Measurements from ENCODE around the gene SNX21. TPM values are rescaled to one million over a fixed set of nuclear protein-coding genes. Genes with fewer than 3 reads are reported as not detected.
"Not testable (repeated sequence)": the region's sequence is repeated elsewhere in the genome, so short reads cannot be mapped to it uniquely, and the experiment has no call there.

SNX21 gene
- polyA plus RNA-seq, 1 donor = 11.9 TPM

- DNase-seq = no peak
These were observed 16.6 kb downstream of the SNX21 start for GRCh38 chr20:45850238-45850637.

GRCh38 chr20:45850926-45851325, 17.3 kb downstream of the SNX21 start:
- DNase-seq = no peak

- no peak for DNase-seq
These were observed 17.9 kb downstream of the SNX21 start for GRCh38 chr20:45851501-45851900.

GRCh38 chr20:45852326-45852725, 18.7 kb downstream of the SNX21 start:
- no peak for DNase-seq

- DNase-seq = no peak
These were observed 19.9 kb downstream of the SNX21 start for GRCh38 chr20:45853484-45853883.

- DNase-seq = peak; percentile 100
These were observed 23.7 kb downstream of the SNX21 start, which contains the start of the genes ACOT8 and ZSWIM3 for GRCh38 chr20:45857114-45857881. TSS of gene ACOT8 (minus strand) at chr20:45857392. CDS start at chr20:45857315, 77 bp downstream. TSS of gene ZSWIM3 (plus strand) at chr20:45857614. CDS start at chr20:45857826, 212 bp downstream.

GRCh38 chr20:45857882-45858216, 24.2 kb downstream of the SNX21 start:
- no peak for DNase-seq

- peak; percentile 46 for DNase-seq
These were observed 26.3 kb downstream of the SNX21 start for GRCh38 chr20:45859916-45860315.

GRCh38 chr20:45860560-45861220, 27.1 kb downstream of the SNX21 start:
- DNase-seq = no peak

GRCh38 chr20:45861221-45862075, 27.8 kb downstream of the SNX21 start:
- DNase-seq = no peak

GRCh38 chr20:45863543-45864470, 30.2 kb downstream of the SNX21 start:
- DNase-seq = no peak

- no peak for DNase-seq
These were observed 32.9 kb downstream of the SNX21 start for GRCh38 chr20:45866454-45866853.

GRCh38 chr20:45867136-45867818, 33.7 kb downstream of the SNX21 start:
- DNase-seq = no peak

- no peak for DNase-seq
These were observed 34.2 kb downstream of the SNX21 start for GRCh38 chr20:45867819-45868176.

GRCh38 chr20:45872626-45873025, 39.0 kb downstream of the SNX21 start:
- DNase-seq = no peak

GRCh38 chr20:45873409-45874103, 40.0 kb downstream of the SNX21 start:
- no peak for DNase-seq

GRCh38 chr20:45874104-45874481, 40.5 kb downstream of the SNX21 start:
- DNase-seq = not testable (repeated sequence)

GRCh38 chr20:45874576-45874975, 41.0 kb downstream of the SNX21 start:
- DNase-seq = no peak

- DNase-seq = no peak
These were observed 44.6 kb downstream of the SNX21 start for GRCh38 chr20:45878076-45878761.
